ENCODE measurements around the gene EXOC4. TPM values are rescaled to one million over a fixed set of nuclear protein-coding genes. Genes with fewer than 3 reads are reported as not detected.

The EXOC4 gene
- total RNA-seq, 1 experiment from 2014 or later: 71.0 TPM

GRCh38 chr7:134042307-134042706 is 789.4 kb downstream of the EXOC4 start:
- no peak for TF ChIP-seq POLR2AphosphoS5 (IDR thresholded peaks at IDR 0.05; ENCODE audit: low read depth, low read length)
- no peak for TF ChIP-seq SIN3A (IDR thresholded peaks at IDR 0.05; ENCODE audit: borderline replicate concordance, insufficient read depth, low read depth, low read length)
- TF ChIP-seq REST (IDR thresholded peaks at IDR 0.05; ENCODE audit: insufficient read depth in 1 of 2, low read depth in 2 of 2, low read length in 1 of 2): no peak
- TF ChIP-seq CTCF (IDR thresholded peaks at IDR 0.05): no peak
- BruUV-seq (replicated peaks): no TSS peak
- no peak overlapping the region for H3K4me3 ChIP-seq (ENCODE audit: low read depth in 2 of 2, low read length in 2 of 2)
- POLR2A ChIA-PET: no interaction called here
- H3K9me3 ChIP-seq (ENCODE audit: control insufficient read depth, insufficient read depth, low read depth, low read length): no peaks in the 10 kb centered on the region
- H3K27me3 ChIP-seq (ENCODE audit: control insufficient read depth, insufficient read depth, low read length): no peaks in the 10 kb centered on the region
- no peak overlapping the region for H3K27ac ChIP-seq (ENCODE audit: low read length)
- no peak for ATAC-seq
- H3K36me3 ChIP-seq (ENCODE audit: control insufficient read depth, insufficient read depth, low read length): no peaks in the 10 kb centered on the region
- CTCF ChIA-PET: no interaction called here
- in situ Hi-C loops (cut with HindIII; ENCODE audit: low pct_unique_long_range_greater_than_20kb, low sequenced_read_pairs): no loop called here
- H3K4me1 ChIP-seq (ENCODE audit: control insufficient read depth, insufficient read depth, low read length): no peaks in the 10 kb centered on the region
- intact Hi-C loops (cut with micrococcal nuclease; ENCODE audit: unreplicated experiment): no loop called here
- no peak for DNase-seq (ENCODE audit: low read depth, low spot score)

- CTCF ChIA-PET: no interaction called here
- no peaks in the 10 kb centered on the region for H3K27me3 ChIP-seq (ENCODE audit: control insufficient read depth, insufficient read depth, low read length)
- POLR2A ChIA-PET: no interaction called here
- H3K9me3 ChIP-seq (ENCODE audit: control insufficient read depth, insufficient read depth, low read depth, low read length): no peaks in the 10 kb centered on the region
- no peak for DNase-seq (ENCODE audit: low read depth, low spot score)
- intact Hi-C loops (cut with micrococcal nuclease; ENCODE audit: unreplicated experiment) (no loop called here), in situ Hi-C loops (cut with HindIII; ENCODE audit: low pct_unique_long_range_greater_than_20kb, low sequenced_read_pairs) (no loop called here)
- no TSS peak for BruUV-seq (replicated peaks)
- no peak overlapping the region for H3K4me3 ChIP-seq (ENCODE audit: low read depth in 2 of 2, low read length in 2 of 2)
- no peak overlapping the region for H3K27ac ChIP-seq (ENCODE audit: low read length)
- TF ChIP-seq TCF7L2 (IDR thresholded peaks at IDR 0.05; ENCODE audit: low read depth, low read length): no peak
- TF ChIP-seq SIN3A (IDR thresholded peaks at IDR 0.05; ENCODE audit: borderline replicate concordance, insufficient read depth, low read depth, low read length): no peak
- no peak for TF ChIP-seq POLR2AphosphoS5 (IDR thresholded peaks at IDR 0.05; ENCODE audit: low read depth, low read length)
- TF ChIP-seq CTCF (IDR thresholded peaks at IDR 0.05): no peak
- TF ChIP-seq REST (IDR thresholded peaks at IDR 0.05; ENCODE audit: insufficient read depth in 1 of 2, low read depth in 2 of 2, low read length in 1 of 2): no peak
- H3K4me1 ChIP-seq (ENCODE audit: control insufficient read depth, insufficient read depth, low read length): no peaks in the 10 kb centered on the region
- no peak for ATAC-seq
- no peaks in the 10 kb centered on the region for H3K36me3 ChIP-seq (ENCODE audit: control insufficient read depth, insufficient read depth, low read length)
Observed at GRCh38 chr7:134044682-134045081, 791.8 kb downstream of the EXOC4 start.

Measured in Panc1 (cell line).